ENCODE data around the gene CCNB1IP1. TPM values are rescaled to one million over a fixed set of nuclear protein-coding genes. Genes with fewer than 3 reads are reported as not detected.

Gene CCNB1IP1
- total RNA-seq, 1 experiment from 2014 or later, result 151 TPM

DNA sequence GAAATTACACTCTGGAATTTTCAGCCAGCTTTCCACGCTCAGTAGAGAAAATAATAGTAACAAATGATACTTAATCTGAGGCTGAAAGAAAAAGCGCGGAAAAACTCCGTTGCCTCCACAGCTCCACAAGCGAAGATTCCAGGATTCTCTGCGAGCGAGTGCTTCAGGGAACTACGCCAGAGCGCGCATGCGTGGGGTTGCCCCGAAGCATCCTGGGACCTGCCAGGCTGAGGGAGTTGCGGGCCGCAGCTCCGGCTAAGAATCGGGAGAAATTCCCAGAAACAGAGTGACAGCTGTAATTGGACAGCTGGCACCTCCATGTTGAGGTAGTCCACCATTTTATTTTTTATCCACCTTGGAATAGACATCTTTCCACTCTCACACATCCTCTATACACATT lies 15.4 kb downstream of the CCNB1IP1 start:
- no peaks in the 10 kb centered on the region for H3K9me3 Mint-ChIP-seq
- ChIA-PET POLR2A (interaction anchor here (1.5 kb wide), 1 partner anchor 10 kb away, joined by 5 read pairs; no protein-coding TSS in a partner anchor), CTCF (interaction anchor here (1.4 kb wide), 1 partner anchor 11 kb away, joined by 3 read pairs; no protein-coding TSS in a partner anchor)
- DNase-seq (ENCODE audit: low spot score), result no peak
- no peaks in the 10 kb centered on the region for H3K4me1 Mint-ChIP-seq
- H3K4me3 Mint-ChIP-seq, result no peak overlapping the region
- no peaks in the 10 kb centered on the region for H3K27me3 Mint-ChIP-seq (ENCODE audit: low read depth)
- ATAC-seq, result peak; percentile 23; the same call in 1 of the 2 replicates
- peak overlapping the region; percentile 20; the same call in 1 of the 2 replicates for H3K27ac Mint-ChIP-seq
- no peak for TF ChIP-seq ELF4 (CRISPR knock-in tag; IDR thresholded peaks at IDR 0.05; ENCODE audit: low read depth)
- TF ChIP-seq ZNF263 (CRISPR knock-in tag; IDR thresholded peaks at IDR 0.05; ENCODE audit: low read depth), result no peak
- TF ChIP-seq GRHL2 (CRISPR knock-in tag; IDR thresholded peaks at IDR 0.05; ENCODE audit: insufficient replicate concordance, severe bottlenecking), result no peak
- TF ChIP-seq RELA (CRISPR knock-in tag; IDR thresholded peaks at IDR 0.05; ENCODE audit: borderline replicate concordance), result no peak
- no peak for TF ChIP-seq ZNF232 (CRISPR knock-in tag; IDR thresholded peaks at IDR 0.05)
- TF ChIP-seq ETV6 (CRISPR knock-in tag; IDR thresholded peaks at IDR 0.05), result no peak
- no peak for TF ChIP-seq JUN (CRISPR knock-in tag; IDR thresholded peaks at IDR 0.05)
- no peak for TF ChIP-seq ZNF317 (CRISPR knock-in tag; IDR thresholded peaks at IDR 0.05; ENCODE audit: borderline replicate concordance, low read depth)
- TF ChIP-seq, protein P1, sequence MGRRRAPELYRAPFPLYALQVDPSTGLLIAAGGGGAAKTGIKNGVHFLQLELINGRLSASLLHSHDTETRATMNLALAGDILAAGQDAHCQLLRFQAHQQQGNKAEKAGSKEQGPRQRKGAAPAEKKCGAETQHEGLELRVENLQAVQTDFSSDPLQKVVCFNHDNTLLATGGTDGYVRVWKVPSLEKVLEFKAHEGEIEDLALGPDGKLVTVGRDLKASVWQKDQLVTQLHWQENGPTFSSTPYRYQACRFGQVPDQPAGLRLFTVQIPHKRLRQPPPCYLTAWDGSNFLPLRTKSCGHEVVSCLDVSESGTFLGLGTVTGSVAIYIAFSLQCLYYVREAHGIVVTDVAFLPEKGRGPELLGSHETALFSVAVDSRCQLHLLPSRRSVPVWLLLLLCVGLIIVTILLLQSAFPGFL (CRISPR knock-in tag; IDR thresholded peaks at IDR 0.05; ENCODE audit: borderline replicate concordance), result no peak
- TF ChIP-seq, protein P2, sequence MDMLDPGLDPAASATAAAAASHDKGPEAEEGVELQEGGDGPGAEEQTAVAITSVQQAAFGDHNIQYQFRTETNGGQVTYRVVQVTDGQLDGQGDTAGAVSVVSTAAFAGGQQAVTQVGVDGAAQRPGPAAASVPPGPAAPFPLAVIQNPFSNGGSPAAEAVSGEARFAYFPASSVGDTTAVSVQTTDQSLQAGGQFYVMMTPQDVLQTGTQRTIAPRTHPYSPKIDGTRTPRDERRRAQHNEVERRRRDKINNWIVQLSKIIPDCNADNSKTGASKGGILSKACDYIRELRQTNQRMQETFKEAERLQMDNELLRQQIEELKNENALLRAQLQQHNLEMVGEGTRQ (CRISPR knock-in tag; IDR thresholded peaks at IDR 0.05), result no peak
- TF ChIP-seq, protein P3, sequence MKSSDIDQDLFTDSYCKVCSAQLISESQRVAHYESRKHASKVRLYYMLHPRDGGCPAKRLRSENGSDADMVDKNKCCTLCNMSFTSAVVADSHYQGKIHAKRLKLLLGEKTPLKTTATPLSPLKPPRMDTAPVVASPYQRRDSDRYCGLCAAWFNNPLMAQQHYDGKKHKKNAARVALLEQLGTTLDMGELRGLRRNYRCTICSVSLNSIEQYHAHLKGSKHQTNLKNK (CRISPR knock-in tag; IDR thresholded peaks at IDR 0.05), result no peak
- no peak for TF ChIP-seq ZBTB21 (CRISPR knock-in tag; IDR thresholded peaks at IDR 0.05; ENCODE audit: borderline replicate concordance)
- TF ChIP-seq, protein P4, sequence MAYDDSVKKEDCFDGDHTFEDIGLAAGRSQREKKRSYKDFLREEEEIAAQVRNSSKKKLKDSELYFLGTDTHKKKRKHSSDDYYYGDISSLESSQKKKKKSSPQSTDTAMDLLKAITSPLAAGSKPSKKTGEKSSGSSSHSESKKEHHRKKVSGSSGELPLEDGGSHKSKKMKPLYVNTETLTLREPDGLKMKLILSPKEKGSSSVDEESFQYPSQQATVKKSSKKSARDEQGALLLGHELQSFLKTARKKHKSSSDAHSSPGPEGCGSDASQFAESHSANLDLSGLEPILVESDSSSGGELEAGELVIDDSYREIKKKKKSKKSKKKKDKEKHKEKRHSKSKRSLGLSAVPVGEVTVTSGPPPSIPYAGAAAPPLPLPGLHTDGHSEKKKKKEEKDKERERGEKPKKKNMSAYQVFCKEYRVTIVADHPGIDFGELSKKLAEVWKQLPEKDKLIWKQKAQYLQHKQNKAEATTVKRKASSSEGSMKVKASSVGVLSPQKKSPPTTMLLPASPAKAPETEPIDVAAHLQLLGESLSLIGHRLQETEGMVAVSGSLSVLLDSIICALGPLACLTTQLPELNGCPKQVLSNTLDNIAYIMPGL (CRISPR knock-in tag; IDR thresholded peaks at IDR 0.05), result no peak
- no peak for TF ChIP-seq MXD4 (CRISPR knock-in tag; IDR thresholded peaks at IDR 0.05; ENCODE audit: borderline replicate concordance)
- H3K36me3 Mint-ChIP-seq, result peaks cover 81% of the 10 kb centered on the region

DNA sequence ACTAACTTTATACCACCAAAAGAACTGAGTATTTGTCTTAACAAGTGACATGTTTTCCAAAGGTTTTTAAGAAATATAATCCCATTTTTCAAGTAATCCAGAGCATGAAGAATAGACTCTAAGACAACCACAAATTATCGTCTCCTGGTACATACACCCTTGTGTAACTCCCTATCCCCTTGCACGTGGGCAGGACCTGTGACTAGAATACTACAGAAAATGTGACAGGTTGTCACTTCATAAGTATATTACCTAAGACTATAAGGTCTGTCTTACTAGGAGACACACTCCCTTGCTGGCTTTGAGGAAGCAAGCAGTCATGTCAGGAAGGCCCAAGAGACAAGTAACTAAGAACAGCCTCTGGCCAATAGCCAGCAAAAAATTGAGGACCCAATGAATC lies 19.1 kb downstream of the CCNB1IP1 start:
- Mint-ChIP-seq H3K4me3 (no peak overlapping the region), H3K4me1 (no peaks in the 10 kb centered on the region), H3K9me3 (peaks cover 4% of the 10 kb centered on the region; the same call in 1 of the 2 replicates), H3K27me3 (ENCODE audit: low read depth) (no peaks in the 10 kb centered on the region; the same call in 1 of the 2 replicates), H3K36me3 (peaks cover 73% of the 10 kb centered on the region), H3K27ac (no peak overlapping the region)
- DNase-seq (ENCODE audit: low spot score) (no peak), ATAC-seq (no peak)
- CTCF ChIA-PET, result no interaction called here
- POLR2A ChIA-PET, result no interaction called here
- TF ChIP-seq, protein P3 (CRISPR knock-in tag; IDR thresholded peaks at IDR 0.05), result no peak
- TF ChIP-seq TCF7 (CRISPR knock-in tag; IDR thresholded peaks at IDR 0.05; ENCODE audit: low read depth) (no peak), NR3C1 (CRISPR knock-in tag; conservative IDR thresholded peaks at IDR 0.05; ENCODE audit: low read depth) (no peak), ZNF396 (CRISPR knock-in tag; IDR thresholded peaks at IDR 0.05; ENCODE audit: borderline replicate concordance) (no peak), ESRRA (CRISPR knock-in tag; IDR thresholded peaks at IDR 0.05; ENCODE audit: borderline replicate concordance) (no peak), ETV6 (CRISPR knock-in tag; IDR thresholded peaks at IDR 0.05) (no peak), ZNF671 (CRISPR knock-in tag; IDR thresholded peaks at IDR 0.05) (no peak), ELF4 (CRISPR knock-in tag; IDR thresholded peaks at IDR 0.05; ENCODE audit: low read depth) (no peak)
- TF ChIP-seq, protein P5, sequence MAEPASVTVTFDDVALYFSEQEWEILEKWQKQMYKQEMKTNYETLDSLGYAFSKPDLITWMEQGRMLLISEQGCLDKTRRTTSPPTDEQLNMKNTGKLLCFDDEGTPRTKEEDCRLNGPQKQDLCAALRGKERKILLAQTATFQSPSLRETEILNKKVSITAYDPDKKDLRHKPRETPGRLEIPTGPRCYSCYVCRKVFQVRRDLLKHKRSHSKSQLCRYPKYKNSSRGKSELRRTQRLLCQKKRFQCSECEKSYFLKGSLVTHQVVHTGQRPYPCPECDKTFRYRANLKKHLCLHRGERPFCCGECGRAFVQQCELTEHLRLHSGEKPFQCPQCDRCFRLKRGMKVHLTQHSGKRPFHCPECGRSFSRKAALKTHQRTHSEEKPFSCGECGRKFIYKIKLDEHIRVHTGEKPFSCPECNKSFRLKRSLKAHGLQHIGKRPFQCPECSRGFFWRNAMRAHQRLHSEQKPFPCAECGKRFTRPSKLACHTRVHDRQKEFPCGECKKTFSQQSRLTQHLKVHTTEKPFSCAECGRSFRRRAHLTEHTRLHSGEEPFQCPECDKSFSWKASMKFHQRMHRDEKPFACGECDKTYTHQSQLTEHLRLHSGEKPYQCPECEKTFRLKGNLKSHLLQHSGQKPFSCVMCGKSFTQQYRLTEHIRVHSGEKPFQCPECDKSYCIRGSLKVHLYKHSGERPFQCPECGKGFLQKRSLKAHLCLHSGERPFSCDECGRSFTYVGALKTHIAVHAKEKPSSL (CRISPR knock-in tag; conservative IDR thresholded peaks at IDR 0.05), result no peak
- TF ChIP-seq, protein P6, sequence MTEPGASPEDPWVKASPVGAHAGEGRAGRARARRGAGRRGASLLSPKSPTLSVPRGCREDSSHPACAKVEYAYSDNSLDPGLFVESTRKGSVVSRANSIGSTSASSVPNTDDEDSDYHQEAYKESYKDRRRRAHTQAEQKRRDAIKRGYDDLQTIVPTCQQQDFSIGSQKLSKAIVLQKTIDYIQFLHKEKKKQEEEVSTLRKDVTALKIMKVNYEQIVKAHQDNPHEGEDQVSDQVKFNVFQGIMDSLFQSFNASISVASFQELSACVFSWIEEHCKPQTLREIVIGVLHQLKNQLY (CRISPR knock-in tag; IDR thresholded peaks at IDR 0.05), result no peak
- TF ChIP-seq, protein P7, sequence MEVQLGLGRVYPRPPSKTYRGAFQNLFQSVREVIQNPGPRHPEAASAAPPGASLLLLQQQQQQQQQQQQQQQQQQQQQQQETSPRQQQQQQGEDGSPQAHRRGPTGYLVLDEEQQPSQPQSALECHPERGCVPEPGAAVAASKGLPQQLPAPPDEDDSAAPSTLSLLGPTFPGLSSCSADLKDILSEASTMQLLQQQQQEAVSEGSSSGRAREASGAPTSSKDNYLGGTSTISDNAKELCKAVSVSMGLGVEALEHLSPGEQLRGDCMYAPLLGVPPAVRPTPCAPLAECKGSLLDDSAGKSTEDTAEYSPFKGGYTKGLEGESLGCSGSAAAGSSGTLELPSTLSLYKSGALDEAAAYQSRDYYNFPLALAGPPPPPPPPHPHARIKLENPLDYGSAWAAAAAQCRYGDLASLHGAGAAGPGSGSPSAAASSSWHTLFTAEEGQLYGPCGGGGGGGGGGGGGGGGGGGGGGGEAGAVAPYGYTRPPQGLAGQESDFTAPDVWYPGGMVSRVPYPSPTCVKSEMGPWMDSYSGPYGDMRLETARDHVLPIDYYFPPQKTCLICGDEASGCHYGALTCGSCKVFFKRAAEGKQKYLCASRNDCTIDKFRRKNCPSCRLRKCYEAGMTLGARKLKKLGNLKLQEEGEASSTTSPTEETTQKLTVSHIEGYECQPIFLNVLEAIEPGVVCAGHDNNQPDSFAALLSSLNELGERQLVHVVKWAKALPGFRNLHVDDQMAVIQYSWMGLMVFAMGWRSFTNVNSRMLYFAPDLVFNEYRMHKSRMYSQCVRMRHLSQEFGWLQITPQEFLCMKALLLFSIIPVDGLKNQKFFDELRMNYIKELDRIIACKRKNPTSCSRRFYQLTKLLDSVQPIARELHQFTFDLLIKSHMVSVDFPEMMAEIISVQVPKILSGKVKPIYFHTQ (CRISPR knock-in tag; IDR thresholded peaks at IDR 0.05), result no peak
